Stimulated activated memory B cell treated with anti-CD40 and anti-IgM and Interleukin-4, amounts not matched to agents 10 μg/mL and 1 μg/mL and 100 μg/mL, for 72 hours (primary cell): ENCODE data around the gene ACP1.

Experiments used
- ATAC-seq: fragments of 150-1000 bp; cut with Tn5 transposase; 2 replicates; pipeline ENCODE4 v1.10.0; 2021
- H3K27ac Mint-ChIP-seq: one replicate; pipeline ENCODE4 v1.8.0; 2022; ENCODE audit warnings: mild to moderate bottlenecking, mixed read lengths
- H3K27me3 Mint-ChIP-seq: one replicate; pipeline ENCODE4 v1.8.0; 2022; ENCODE audit warnings: mixed read lengths
- H3K36me3 Mint-ChIP-seq: one replicate; pipeline ENCODE4 v1.8.0; 2022; ENCODE audit warnings: mixed read lengths
- H3K4me1 Mint-ChIP-seq: one replicate; pipeline ENCODE4 v1.8.0; 2022; ENCODE audit warnings: mixed read lengths
- H3K4me3 Mint-ChIP-seq: one replicate; pipeline ENCODE4 v1.8.0; 2022; ENCODE audit warnings: mild to moderate bottlenecking, moderate library complexity, mixed read lengths
- H3K9me3 Mint-ChIP-seq: one replicate; pipeline ENCODE4 v1.8.0; 2022; ENCODE audit warnings: mixed read lengths

Gene ACP1

GRCh38 chr2:264493-265468 is at the start of gene ACP1:
Gene ACP1 (plus strand): TSS chr2:264947. CDS start chr2:264965, 18 bp downstream.
- Mint-ChIP-seq H3K4me1 (peaks cover 30% of the 10 kb centered on the region), H3K9me3 (no peaks in the 10 kb centered on the region), H3K36me3 (peaks cover 22% of the 10 kb centered on the region), H3K27ac (peak within 1 kb of the TSS; percentile 95), H3K4me3 (peak within 1 kb of the TSS; percentile 94), H3K27me3 (no peaks in the 10 kb centered on the region)
- peak; percentile 93 for ATAC-seq

GRCh38 chr2:216068-216467 is 48.7 kb upstream of the ACP1 start:
- Mint-ChIP-seq H3K9me3 (no peaks in the 10 kb centered on the region), H3K27ac (no peak overlapping the region), H3K4me1 (no peaks in the 10 kb centered on the region), H3K4me3 (no peak overlapping the region), H3K27me3 (peaks cover 13% of the 10 kb centered on the region), H3K36me3 (peaks cover 14% of the 10 kb centered on the region)
- ATAC-seq = no peak

GRCh38 chr2:223451-223850 is 41.3 kb upstream of the ACP1 start:
- H3K36me3 Mint-ChIP-seq = peaks cover 50% of the 10 kb centered on the region
- ATAC-seq = no peak
- H3K9me3 Mint-ChIP-seq = peaks cover 3% of the 10 kb centered on the region
- H3K27ac Mint-ChIP-seq = no peak overlapping the region
- no peaks in the 10 kb centered on the region for H3K27me3 Mint-ChIP-seq
- no peak overlapping the region for H3K4me3 Mint-ChIP-seq
- no peaks in the 10 kb centered on the region for H3K4me1 Mint-ChIP-seq

- no peaks in the 10 kb centered on the region for H3K27me3 Mint-ChIP-seq
- H3K27ac Mint-ChIP-seq = no peak overlapping the region
- peaks cover 57% of the 10 kb centered on the region for H3K36me3 Mint-ChIP-seq
- H3K9me3 Mint-ChIP-seq = peaks cover 3% of the 10 kb centered on the region
- no peaks in the 10 kb centered on the region for H3K4me1 Mint-ChIP-seq
- no peak overlapping the region for H3K4me3 Mint-ChIP-seq
- ATAC-seq = no peak
These were observed 40.6 kb upstream of the ACP1 start for GRCh38 chr2:223971-224760.

GRCh38 chr2:228115-228514 is 36.6 kb upstream of the ACP1 start:
- peaks cover 58% of the 10 kb centered on the region for H3K36me3 Mint-ChIP-seq
- H3K4me3 Mint-ChIP-seq = no peak overlapping the region
- H3K4me1 Mint-ChIP-seq = no peaks in the 10 kb centered on the region
- ATAC-seq = no peak
- H3K27ac Mint-ChIP-seq = no peak overlapping the region
- peaks cover 3% of the 10 kb centered on the region for H3K9me3 Mint-ChIP-seq
- no peaks in the 10 kb centered on the region for H3K27me3 Mint-ChIP-seq

- Mint-ChIP-seq H3K9me3 (peaks cover 3% of the 10 kb centered on the region), H3K36me3 (peaks cover 60% of the 10 kb centered on the region), H3K27ac (no peak overlapping the region), H3K27me3 (no peaks in the 10 kb centered on the region), H3K4me3 (no peak overlapping the region), H3K4me1 (no peaks in the 10 kb centered on the region)
- ATAC-seq = no peak
These were observed 36.0 kb upstream of the ACP1 start for GRCh38 chr2:228518-229278.

GRCh38 chr2:231521-232185 is 33.1 kb upstream of the ACP1 start:
- H3K36me3 Mint-ChIP-seq = peaks cover 42% of the 10 kb centered on the region
- no peak for ATAC-seq
- H3K4me3 Mint-ChIP-seq = no peak overlapping the region
- H3K9me3 Mint-ChIP-seq = peaks cover 3% of the 10 kb centered on the region
- no peaks in the 10 kb centered on the region for H3K4me1 Mint-ChIP-seq
- no peaks in the 10 kb centered on the region for H3K27me3 Mint-ChIP-seq
- no peak overlapping the region for H3K27ac Mint-ChIP-seq

- no peaks in the 10 kb centered on the region for H3K4me1 Mint-ChIP-seq
- H3K9me3 Mint-ChIP-seq = no peaks in the 10 kb centered on the region
- no peak overlapping the region for H3K4me3 Mint-ChIP-seq
- no peaks in the 10 kb centered on the region for H3K27me3 Mint-ChIP-seq
- H3K27ac Mint-ChIP-seq = no peak overlapping the region
- no peak for ATAC-seq
- H3K36me3 Mint-ChIP-seq = peaks cover 29% of the 10 kb centered on the region
These were observed 31.7 kb upstream of the ACP1 start for GRCh38 chr2:233030-233429.

- no peaks in the 10 kb centered on the region for H3K4me1 Mint-ChIP-seq
- H3K4me3 Mint-ChIP-seq = no peak overlapping the region
- H3K27ac Mint-ChIP-seq = no peak overlapping the region
- no peak for ATAC-seq
- no peaks in the 10 kb centered on the region for H3K9me3 Mint-ChIP-seq
- H3K36me3 Mint-ChIP-seq = peaks cover 29% of the 10 kb centered on the region
- no peaks in the 10 kb centered on the region for H3K27me3 Mint-ChIP-seq
These were observed 30.3 kb upstream of the ACP1 start for GRCh38 chr2:234421-234820.

GRCh38 chr2:236993-237539 is 27.7 kb upstream of the ACP1 start:
- no peak for ATAC-seq
- no peaks in the 10 kb centered on the region for H3K27me3 Mint-ChIP-seq
- H3K27ac Mint-ChIP-seq = no peak overlapping the region
- peaks cover 53% of the 10 kb centered on the region for H3K36me3 Mint-ChIP-seq
- H3K4me3 Mint-ChIP-seq = no peak overlapping the region
- no peaks in the 10 kb centered on the region for H3K4me1 Mint-ChIP-seq
- no peaks in the 10 kb centered on the region for H3K9me3 Mint-ChIP-seq

- Mint-ChIP-seq H3K4me1 (no peaks in the 10 kb centered on the region), H3K36me3 (peaks cover 55% of the 10 kb centered on the region), H3K27ac (no peak overlapping the region), H3K4me3 (no peak overlapping the region), H3K9me3 (no peaks in the 10 kb centered on the region), H3K27me3 (no peaks in the 10 kb centered on the region)
- no peak for ATAC-seq
These were observed 26.9 kb upstream of the ACP1 start for GRCh38 chr2:237878-238277.

- H3K27me3 Mint-ChIP-seq = no peaks in the 10 kb centered on the region
- no peak for ATAC-seq
- peaks cover 57% of the 10 kb centered on the region for H3K36me3 Mint-ChIP-seq
- H3K4me3 Mint-ChIP-seq = no peak overlapping the region
- no peaks in the 10 kb centered on the region for H3K9me3 Mint-ChIP-seq
- H3K4me1 Mint-ChIP-seq = no peaks in the 10 kb centered on the region
- no peak overlapping the region for H3K27ac Mint-ChIP-seq
These were observed 26.3 kb upstream of the ACP1 start for GRCh38 chr2:238431-238830.

GRCh38 chr2:238869-239268 is 25.9 kb upstream of the ACP1 start:
- Mint-ChIP-seq H3K27ac (no peak overlapping the region), H3K4me1 (no peaks in the 10 kb centered on the region), H3K36me3 (peaks cover 60% of the 10 kb centered on the region), H3K27me3 (no peaks in the 10 kb centered on the region), H3K9me3 (no peaks in the 10 kb centered on the region), H3K4me3 (no peak overlapping the region)
- no peak for ATAC-seq

GRCh38 chr2:244547-244946 is 20.2 kb upstream of the ACP1 start:
- Mint-ChIP-seq H3K27me3 (no peaks in the 10 kb centered on the region), H3K9me3 (no peaks in the 10 kb centered on the region), H3K4me1 (peaks cover 7% of the 10 kb centered on the region), H3K4me3 (no peak overlapping the region), H3K36me3 (peaks cover 69% of the 10 kb centered on the region), H3K27ac (no peak overlapping the region)
- no peak for ATAC-seq
